DND-41 (cell line): ENCODE data around the gene LRIT2.

Source experiments
- EZH2 ChIP-seq: IDR thresholded peaks from 3 replicates; pipeline ENCODE4 v1.6.1; 2012; ENCODE audit warnings: borderline replicate concordance, low read depth, mild to moderate bottlenecking, moderate library complexity, low read length, inconsistent platforms; ENCODE audit not compliant: severe bottlenecking
- TF ChIP-seq, protein P1 (sequence below): IDR thresholded peaks from 2 replicates; pipeline ENCODE4 v1.5.1; 2012; ENCODE audit warnings: borderline replicate concordance, low read length, moderate library complexity, mild to moderate bottlenecking; ENCODE audit not compliant: poor library complexity, severe bottlenecking; ENCODE audit errors: extremely low read depth

GRCh38 chr10:84216834-84217233 is 8.5 kb downstream of the LRIT2 start:
- TF ChIP-seq, protein P1, sequence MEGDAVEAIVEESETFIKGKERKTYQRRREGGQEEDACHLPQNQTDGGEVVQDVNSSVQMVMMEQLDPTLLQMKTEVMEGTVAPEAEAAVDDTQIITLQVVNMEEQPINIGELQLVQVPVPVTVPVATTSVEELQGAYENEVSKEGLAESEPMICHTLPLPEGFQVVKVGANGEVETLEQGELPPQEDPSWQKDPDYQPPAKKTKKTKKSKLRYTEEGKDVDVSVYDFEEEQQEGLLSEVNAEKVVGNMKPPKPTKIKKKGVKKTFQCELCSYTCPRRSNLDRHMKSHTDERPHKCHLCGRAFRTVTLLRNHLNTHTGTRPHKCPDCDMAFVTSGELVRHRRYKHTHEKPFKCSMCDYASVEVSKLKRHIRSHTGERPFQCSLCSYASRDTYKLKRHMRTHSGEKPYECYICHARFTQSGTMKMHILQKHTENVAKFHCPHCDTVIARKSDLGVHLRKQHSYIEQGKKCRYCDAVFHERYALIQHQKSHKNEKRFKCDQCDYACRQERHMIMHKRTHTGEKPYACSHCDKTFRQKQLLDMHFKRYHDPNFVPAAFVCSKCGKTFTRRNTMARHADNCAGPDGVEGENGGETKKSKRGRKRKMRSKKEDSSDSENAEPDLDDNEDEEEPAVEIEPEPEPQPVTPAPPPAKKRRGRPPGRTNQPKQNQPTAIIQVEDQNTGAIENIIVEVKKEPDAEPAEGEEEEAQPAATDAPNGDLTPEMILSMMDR, result no peak
- TF ChIP-seq EZH2, result no peak
